HG03064 (cell line): Measurements from ENCODE around the gene RNF130.

Source experiments
- ATAC-seq: cut with Tn5 transposase; IDR thresholded peaks from one replicate; pipeline ENCODE4 v1.9.1; 2021; ENCODE audit warnings: low read depth; ENCODE audit not compliant: unreplicated experiment

Gene RNF130

GRCh38 chr5:180088561-180088960 is 17.0 kb upstream of the RNF130 start:
- ATAC-seq = no peak

DNA sequence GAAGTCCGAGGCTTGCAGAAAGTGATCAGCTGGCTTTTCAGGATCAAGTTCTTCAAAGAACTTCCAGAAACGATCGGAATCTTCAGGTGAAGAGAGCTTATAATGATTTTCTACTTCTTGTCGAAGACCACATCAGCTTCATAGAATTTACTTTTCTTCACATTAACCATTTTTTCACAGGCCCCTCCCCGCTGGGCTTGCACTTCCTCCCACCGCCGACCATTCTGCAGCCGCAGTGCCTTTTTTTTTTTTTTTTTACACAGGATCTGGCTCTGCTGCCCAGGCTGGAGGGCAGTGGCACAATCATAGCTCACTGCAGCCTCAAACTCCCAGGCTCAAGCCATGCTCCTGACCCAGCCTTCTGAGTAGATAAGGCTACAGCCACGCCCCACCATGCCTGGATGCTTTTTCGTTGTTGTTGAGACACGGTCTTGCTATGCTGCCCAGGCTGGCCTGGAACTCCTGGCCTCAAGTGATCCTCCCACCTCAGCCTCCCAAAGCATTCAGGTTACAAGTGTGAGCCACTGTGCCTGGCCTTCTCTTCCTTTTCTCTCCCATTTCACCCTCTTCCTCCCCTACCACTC is 15.3 kb upstream of the RNF130 start:
- no peak for ATAC-seq

- ATAC-seq = no peak
Observed at GRCh38 chr5:180085837-180086236, 14.3 kb upstream of the RNF130 start.

GRCh38 chr5:180084638-180085561 is 13.3 kb upstream of the RNF130 start:
- ATAC-seq = no peak

DNA sequence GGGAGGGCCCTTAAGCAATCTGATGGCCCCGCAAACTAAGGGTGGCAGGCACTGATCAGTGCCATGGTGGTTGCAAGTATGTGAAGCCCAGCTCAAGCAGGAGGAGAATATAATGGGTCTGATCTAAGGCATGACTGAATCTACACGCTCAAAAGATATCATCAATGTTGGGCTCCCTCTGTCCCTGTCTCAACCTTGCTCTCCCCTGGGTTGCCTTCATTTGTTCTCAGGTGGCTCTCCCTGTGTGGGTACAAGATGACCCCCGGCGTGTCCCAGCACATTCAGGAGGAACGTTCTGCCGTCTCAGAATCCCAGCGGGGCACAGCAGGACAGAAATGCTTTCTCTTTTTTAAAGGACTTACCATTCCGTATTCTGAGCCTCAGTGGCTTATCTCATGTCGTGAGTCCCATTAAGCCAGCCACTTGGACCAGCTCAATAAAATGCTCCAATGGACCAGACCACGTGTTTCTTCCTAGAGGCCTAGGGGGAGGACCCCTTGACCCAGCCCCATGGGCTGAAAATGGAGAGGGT is 12.0 kb upstream of the RNF130 start:
- no peak for ATAC-seq

DNA sequence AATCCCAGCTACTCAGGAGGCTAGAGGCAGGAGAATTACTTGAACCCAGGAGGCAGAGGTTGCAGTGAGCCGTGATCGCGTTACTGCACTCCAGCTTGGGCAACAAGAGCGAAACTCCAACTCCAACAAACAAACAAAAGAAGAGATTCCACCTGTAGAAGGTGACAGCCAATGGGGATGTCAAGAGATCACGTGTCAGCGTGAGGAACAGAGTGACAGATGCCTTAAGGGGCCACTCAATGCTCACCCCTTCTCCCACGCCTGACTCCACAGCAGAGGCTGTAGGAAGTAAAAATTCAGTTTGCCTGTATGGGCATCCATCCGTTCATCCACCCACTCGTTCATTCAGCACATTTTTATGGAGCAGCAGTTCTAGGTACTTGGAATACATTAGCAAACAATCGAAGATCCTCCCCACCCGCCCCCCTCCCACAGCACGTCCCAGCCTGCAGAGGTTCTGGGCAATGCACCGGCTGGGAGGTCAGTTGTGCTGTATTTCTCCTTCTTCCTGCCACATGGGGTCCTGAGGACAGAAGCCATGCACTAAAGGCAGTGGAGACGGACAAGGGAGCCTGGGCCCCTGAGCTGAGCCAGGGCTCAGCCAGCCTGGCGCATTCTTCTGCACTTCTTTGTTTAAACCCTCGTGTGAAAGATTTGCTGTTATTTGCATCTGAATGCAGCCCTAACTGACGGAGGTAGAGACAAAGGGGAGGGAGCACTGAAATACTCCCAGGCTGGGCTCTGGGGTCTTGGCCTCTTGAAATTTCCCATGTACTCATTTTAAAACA is 11.3 kb upstream of the RNF130 start:
- ATAC-seq = no peak

DNA sequence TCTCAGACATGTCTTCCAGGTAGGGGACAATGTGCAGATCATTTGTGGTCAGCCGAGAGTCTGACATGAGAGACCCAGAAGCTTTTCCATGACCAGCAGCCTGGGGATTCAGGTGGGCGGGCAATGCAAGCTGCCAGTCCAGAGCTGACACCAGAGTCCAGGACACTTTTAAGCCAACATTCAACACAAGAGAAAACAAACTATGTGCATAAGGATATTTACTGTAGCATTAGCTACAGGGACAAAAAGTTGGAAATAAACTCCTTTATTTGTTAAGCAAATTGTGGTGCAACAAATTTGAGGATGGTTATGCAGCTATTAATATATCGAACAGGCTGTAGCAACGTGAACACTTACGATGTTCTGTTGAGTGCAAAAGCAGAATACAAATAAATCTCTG is 9.9 kb upstream of the RNF130 start:
- ATAC-seq = no peak

GRCh38 chr5:180080486-180081280 is 9.1 kb upstream of the RNF130 start:
- no peak for ATAC-seq

DNA sequence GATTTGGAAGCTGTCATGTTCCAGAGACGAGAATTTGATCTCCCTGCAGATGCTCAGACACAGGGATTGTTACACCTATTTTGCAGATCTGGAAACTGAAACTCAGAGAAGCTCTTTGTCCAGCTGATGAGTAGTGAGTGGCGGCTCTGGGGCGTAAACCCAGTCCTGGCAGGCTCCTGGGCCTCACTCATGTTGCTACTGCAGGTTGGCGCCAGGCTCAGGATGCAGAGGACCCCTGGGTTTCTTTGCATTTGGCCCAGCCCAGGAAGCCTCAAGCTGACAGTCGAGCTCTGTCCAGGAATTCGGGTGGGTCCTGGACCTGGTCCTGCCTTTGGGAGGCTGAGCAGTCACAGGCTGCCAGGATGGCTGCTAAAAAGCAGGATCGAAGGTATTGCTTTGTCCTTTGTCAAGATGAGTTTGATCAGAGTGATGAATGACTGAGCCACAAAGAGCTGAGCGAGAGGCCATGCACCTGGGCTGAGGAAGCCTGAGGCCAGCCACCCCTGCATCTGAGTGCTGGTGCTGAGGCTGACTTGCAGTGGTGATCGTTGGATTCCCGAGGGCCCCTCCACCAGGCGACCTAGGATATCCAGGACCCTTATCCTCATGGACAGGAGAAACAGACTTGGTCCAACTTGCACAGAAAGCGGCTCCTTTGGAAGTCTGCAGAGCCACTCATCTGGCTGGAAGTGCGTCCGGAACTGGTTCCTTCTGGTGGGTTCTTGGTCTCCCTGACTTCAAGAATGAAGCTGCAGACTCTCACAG is 8.3 kb upstream of the RNF130 start:
- ATAC-seq = no peak

DNA sequence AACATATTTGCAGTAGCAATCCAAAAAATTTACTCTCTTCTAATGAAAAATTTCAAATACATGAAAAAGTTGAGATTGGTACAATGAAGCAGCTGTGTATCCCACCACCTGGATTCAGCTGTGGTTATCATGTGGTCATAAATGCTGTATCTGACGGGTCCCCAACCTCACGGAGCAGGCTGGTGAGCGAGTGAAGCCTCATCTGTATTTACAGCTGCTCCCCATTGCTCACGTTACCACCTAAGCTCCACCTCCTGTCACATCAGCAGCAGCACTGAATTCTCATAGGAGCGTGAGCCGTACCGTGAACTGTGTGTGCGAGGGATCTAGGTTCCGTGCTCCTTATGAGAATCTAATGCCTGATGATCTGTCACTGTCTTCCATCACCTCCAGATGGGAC is 6.8 kb upstream of the RNF130 start:
- ATAC-seq = no peak

- ATAC-seq = no peak
Observed at GRCh38 chr5:180077594-180078284, 6.2 kb upstream of the RNF130 start.

DNA sequence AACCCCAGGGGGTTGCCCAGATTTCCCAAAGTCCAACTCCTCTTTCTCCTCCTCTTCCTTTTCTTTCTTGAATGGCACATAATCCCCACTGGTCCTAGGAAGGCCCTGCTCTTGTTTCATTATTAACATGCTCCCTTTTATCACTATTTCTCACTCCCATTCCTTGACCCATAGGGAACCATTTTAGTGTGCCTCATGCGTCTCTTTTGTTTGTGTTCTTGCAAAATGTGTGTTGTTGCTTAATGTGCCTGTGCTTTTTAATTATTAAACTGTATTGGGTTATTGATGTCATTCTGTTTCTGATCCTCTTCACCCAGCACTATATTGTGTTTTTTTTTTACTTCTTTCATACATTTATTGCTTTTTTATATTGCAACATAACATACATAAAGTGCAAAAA is 4.1 kb upstream of the RNF130 start:
- ATAC-seq = no peak

DNA sequence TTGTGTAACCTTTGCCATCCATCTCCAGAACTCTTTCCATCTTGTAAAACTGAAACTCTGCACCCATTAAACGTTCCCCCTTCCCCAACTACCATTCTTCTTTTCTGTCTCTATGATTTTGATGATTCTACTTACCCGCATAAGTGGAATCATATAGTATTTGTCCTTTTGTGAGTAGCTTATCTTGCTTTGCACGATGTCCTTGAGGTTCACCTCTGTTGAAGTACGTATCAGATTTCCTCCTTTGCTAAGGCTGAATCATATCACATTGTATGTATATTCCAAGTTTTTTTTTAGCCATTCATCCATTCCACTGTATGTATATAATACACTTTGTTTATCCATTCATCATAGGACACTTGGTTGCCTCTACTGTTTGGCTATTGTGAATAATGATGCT is 2.9 kb upstream of the RNF130 start:
- ATAC-seq = no peak

GRCh38 chr5:180072556-180072955 is 997 bp upstream of the RNF130 start:
- ATAC-seq = no peak

GRCh38 chr5:180072256-180072548 is 643 bp upstream of the RNF130 start:
- ATAC-seq = no peak

DNA sequence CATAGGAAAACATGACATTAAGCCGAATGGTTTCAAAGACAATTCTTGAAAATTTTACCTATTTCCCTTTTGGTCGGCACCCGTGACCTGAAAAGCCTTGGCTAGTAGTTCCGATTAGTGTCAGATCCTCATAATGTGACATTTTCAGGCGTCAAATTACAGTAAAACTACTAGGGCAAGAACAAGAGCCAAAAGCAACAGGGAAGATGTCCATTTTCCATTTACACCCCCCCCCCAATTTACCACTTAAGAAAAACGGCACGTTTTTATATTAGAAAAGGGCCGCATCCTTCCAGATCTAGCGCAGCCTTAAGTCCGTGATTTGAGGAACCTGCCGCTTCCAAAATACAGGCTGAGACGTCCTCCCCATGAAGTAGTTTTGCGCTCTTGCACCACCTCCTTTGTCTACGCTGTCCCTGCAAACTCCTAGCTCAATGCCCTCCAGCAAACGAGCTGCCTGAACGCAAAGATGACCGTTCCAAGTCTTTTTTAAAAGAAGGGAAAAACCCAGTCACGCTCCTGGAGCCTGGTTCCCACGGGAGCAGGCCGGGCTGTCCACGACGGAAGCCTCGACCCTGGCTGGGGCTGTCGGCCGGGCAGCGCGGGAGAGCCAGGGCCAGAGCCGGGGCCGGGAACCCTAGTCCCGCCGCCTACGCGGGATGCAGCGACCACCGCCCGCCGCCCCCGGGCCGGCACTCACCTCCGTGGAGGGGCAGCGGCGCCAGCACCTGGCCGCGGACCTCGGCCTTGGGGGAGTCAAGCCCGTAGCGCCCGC is 616 bp downstream of the RNF130 start:
- peak; percentile 24 for ATAC-seq

- no peak for ATAC-seq
Observed at GRCh38 chr5:180069589-180070247, 1.8 kb downstream of the RNF130 start.

- ATAC-seq = no peak
Observed at GRCh38 chr5:180068519-180069090, 3.0 kb downstream of the RNF130 start.
